ENCODE results near the gene LAMB3. TPM values are rescaled to one million over a fixed set of nuclear protein-coding genes. Genes with fewer than 3 reads are reported as not detected.

LAMB3 gene
- total RNA-seq, 2 experiments from 2014 or later = 0.78 to 0.84 TPM

Small RNAs within 50 kb of the gene (microRNA-seq; reads per million reads assigned to microRNA genes)
- gene MIR4260 = not detected

Other genes starting within 250 kb of the LAMB3 start
- not detected for gene CAMK1G, start 68.7 kb downstream of the LAMB3 start, total RNA-seq
- not detected for gene G0S2, start 23.0 kb upstream of the LAMB3 start, total RNA-seq
- gene HSD11B1, start 52.4 kb upstream of the LAMB3 start, total RNA-seq = not detected
- 100 to 1,000 TPM; 319 to 322 TPM for gene TRAF3IP3, start 103.6 kb upstream of the LAMB3 start, total RNA-seq
- gene C1orf74, start 132.1 kb upstream of the LAMB3 start, total RNA-seq = 1 to 10 TPM; 2.5 to 2.6 TPM
- gene IRF6, start 153.7 kb upstream of the LAMB3 start, total RNA-seq = under 1 TPM; 0.16 to 0.21 TPM
- gene UTP25, start 175.5 kb upstream of the LAMB3 start, total RNA-seq = 1 to 10 TPM; 6.3 to 6.5 TPM